HG02852 (cell line): ENCODE measurements around the gene CDC42EP3.

Source experiments
- ATAC-seq: cut with Tn5 transposase; IDR thresholded peaks from one replicate; pipeline ENCODE4 v1.9.1; 2021; ENCODE audit warnings: mild to moderate bottlenecking, moderate library complexity; ENCODE audit not compliant: unreplicated experiment

The CDC42EP3 gene

GRCh38 chr2:37637190-37637860 is 34.1 kb downstream of the CDC42EP3 start:
- ATAC-seq, result no peak

DNA sequence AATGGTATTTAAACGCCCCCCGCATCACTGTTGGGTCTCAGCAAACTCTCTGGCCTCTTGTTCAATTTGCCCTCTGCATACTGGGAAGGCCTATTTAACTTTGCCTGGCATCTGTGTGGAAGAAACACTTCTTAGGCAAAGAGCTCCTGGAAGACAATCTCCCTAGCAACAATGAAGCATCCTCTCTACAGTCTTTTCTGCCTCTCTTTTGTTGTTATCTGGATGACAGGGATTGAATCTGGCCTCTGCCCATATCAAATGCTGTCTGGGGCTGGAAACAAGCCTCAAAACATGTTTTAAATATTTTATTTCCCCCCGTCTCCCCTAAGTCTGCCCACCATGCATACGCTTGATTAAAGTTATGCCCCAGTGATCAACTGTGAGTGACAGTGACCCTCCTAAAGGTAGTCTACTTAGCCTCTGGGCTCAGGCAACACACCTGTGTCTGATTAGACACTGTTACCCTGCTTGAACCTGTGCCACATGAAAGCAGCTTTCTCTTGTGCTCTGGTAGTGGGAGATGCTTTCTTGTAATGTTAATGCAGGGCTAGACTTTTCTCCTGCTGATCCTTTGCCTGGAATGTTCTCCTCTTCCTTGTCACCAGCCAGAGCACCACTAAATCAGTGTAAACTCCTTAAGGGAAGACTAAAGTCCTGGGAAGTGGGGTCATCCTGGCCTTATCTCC is 34.9 kb downstream of the CDC42EP3 start:
- ATAC-seq, result no peak

DNA sequence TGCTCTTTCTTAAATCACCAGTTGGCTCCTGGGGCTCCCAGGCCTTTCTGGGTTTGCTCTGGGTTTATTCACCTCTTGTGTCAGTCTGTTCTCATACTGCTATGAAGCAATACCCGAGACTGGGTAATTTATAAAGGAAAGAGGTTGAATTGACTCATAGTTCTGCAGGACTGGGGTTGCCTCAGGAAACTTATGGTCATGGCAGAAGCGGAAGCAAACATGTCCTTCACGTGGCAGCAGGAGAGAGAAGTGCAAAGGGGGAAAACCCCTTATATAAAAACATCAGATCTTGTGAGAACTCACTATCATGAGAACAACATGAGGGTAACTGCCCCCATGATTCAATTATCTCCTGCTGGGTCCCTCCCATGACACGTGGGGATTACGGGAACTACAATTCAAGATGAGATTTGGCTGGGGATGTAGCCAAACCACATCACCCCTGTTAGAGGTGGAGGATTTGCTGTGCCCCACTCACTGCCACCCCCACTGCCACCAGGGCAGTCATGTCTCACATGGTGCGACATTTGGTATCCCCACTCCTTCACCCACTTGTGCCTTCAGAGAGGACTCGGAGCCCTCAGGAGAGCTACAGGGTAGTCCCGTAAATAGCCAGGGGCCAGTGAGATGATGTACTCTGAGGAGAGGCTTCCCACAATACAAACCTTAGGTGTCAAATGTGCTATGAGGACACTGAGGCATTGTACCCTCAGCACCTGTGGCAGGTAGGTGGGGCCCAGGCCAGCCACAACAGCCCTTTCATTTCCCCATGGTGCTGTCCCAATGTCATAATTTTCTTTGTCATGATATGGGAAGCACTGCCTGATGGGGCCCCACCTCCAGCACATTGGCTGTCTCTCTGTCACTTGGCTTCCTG is 35.7 kb downstream of the CDC42EP3 start:
- peak; percentile 80 for ATAC-seq

GRCh38 chr2:37634914-37635503 is 36.4 kb downstream of the CDC42EP3 start:
- ATAC-seq, result peak; percentile 1

DNA sequence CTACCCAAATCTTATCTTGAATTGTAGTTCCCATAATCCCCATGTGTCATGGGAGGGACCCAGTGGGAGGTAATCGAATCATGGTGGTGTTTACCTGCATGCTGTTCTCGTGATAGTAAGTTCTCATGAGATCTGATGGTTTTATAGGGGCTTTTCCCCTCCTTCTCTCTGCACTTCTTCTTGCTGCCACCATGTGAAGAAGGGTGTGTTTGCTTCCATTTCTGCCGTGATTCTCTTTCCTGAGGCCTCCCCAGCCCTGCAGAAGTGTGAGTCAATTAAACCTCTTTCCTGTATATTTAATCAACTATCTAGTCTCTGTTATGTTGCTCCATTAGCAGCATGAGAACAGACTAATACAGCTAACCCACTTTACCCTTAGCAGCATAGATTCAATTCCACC is 37.6 kb downstream of the CDC42EP3 start:
- ATAC-seq, result no peak

DNA sequence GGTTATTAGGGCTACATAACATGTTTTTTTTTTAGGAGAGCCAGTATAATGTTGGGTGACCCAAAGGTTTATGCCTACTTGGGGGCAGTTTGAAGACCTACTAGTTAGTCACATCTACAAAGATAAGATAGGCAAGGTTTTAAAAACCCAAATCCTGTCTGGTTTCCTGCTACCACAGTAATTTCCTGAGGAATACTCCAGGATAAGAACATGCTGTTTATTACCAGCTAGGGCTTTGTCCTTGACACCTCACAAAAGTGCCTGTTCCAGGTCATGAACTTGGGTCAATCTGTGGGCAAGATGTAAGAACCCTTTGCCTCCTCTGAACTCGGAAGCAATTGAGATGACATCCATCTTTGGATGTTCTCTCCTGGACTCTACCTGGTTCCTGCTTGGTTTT is 38.2 kb downstream of the CDC42EP3 start:
- no peak for ATAC-seq

DNA sequence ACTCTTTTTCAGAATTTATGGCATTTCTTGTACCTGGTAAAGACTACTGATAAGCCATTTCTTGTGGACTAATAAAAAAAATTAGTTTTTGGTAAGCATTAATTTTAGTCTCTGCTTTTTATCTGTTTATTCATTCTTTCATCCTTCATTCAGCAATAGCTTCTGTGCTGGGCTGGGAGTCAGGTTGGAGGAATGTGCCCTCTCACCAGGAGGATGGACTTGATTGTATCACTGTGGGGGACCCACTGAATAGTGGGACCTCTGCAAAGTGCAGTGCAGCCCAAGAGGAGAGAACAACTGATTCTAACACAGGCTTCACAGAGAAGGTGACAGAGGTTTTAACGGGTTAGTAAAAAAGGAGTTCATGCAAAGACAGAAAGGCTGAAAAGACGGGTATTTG is 39.1 kb downstream of the CDC42EP3 start:
- no peak for ATAC-seq

- ATAC-seq, result no peak
These were observed 39.7 kb downstream of the CDC42EP3 start for GRCh38 chr2:37631698-37632097.

GRCh38 chr2:37631292-37631691 is 40.1 kb downstream of the CDC42EP3 start:
- ATAC-seq, result no peak

GRCh38 chr2:37630776-37631175 is 40.7 kb downstream of the CDC42EP3 start:
- ATAC-seq, result no peak

DNA sequence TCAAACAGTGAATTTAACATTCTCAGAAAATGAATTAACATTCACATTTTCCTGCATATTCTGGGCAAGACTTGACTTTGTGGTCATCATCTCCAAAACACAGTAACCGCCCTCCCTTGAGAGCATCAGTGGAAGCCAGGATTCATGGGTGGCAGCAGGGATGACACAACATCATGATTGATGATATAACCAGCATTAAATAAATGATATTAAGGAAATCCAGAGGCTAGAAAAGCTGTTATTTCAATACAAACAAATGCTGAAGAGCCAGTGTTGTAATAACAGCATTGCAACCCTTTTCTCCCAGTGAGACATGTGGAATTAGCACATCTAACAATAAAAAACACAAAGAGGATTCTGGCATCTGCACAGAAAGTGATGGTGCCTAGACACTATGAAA is 41.1 kb downstream of the CDC42EP3 start:
- no peak for ATAC-seq

- no peak for ATAC-seq
These were observed 41.9 kb downstream of the CDC42EP3 start for GRCh38 chr2:37629529-37629928.

GRCh38 chr2:37627710-37628109 is 43.7 kb downstream of the CDC42EP3 start:
- no peak for ATAC-seq

DNA sequence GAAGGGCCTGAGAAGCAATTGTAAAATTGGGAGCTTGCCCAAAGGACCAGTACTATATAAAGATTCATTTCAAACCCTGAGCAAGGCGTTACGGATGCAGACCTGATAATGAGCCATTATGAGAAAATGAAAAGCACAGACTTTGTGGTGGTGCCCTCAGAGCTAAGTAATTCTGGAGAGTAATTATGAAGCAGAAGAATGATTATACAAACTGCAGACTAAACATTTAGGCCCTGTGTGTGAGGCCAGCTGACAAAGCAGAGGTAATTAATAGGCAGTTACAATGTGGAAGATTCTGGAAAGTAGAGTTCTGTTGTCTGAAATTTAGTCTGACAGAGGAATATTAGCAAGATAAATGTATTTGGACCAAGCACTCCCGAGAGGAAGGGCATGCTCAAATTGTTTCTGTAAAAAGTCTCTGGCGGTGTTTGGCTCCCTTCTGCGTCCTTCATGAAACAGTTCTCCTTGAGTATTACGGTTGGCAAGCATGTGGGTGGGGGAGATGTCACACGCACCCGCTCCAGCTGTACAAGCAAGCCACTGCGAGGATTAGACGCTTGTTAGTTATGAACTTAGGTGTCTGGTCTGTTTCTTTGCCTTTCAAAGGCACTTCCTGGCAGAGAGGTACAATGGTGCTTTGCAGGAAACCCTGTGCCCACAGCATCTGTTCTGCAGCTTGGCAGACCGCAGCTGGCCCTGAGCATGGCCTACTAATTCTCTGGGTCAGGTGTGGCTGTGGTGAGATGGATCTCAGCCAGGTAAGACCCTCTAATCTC is 45.5 kb downstream of the CDC42EP3 start:
- ATAC-seq, result no peak

DNA sequence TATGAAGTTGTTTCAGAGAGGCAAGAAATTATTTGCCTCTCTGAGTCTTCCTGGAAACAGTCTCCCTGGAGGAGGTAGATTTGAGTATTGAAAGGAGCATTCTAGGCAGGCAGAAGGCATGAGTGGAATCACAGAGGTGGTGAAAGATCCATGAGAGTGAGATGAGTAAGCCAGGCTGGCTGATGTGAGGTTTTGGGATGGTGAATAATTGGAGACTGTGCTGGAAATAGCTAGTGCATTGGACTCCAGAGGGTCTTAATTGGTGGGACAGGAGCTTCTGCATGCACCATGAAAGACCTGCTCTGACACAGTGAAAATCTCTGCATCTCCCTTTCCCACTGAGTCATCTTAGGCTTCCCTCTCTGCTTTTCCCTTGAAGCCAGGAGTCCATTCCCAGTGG is 46.3 kb downstream of the CDC42EP3 start:
- ATAC-seq, result no peak

GRCh38 chr2:37623971-37624900 is 47.2 kb downstream of the CDC42EP3 start:
- peak; percentile 92 for ATAC-seq

DNA sequence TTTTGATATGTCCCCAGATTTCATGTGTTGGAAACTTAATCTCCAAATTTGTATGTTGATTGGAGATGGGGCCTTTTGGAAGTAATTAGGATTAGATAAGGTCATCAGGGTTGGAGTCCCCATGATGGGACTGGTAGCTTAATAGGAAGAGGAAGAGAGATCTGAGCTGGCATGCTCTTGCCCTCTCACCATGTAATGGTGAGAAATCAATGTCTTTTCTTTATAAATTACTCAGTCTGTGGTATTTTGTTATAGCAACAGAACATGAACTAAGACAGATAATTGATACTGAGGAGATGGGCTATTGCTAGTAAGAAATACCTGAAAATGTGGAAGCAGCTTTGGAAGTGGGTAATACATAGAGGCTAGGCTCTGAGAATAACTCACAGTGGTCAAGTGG is 48.0 kb downstream of the CDC42EP3 start:
- ATAC-seq, result no peak

DNA sequence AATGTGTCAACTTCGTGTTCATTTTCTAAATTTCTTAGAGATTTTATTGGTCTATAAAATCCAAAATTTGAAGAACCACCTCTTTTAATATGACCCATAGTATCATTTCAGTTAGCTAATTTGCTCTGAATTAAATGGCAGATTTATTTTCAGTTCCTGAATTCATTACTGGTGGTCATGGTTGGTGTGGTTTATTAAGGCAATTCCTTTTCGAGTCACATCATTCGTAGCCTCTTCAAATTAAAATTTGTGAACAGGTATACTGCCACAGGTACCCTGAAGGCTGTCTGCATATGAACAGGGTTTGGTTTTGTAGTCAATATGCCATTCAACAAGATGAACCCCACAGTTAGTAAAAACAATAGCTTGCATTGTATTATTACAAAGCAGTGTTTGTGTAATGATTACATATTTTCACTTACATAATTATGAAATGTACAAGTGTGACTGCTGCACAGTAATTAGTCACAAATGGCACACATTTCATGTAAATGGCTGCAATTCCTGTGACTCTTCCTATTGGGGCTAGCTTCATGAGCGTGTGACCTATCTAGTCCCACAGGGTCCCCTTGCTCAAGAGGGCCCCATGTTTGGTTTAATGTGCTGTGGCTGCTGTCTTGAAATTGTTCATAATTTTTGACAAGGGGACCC is 48.9 kb downstream of the CDC42EP3 start:
- ATAC-seq, result no peak

DNA sequence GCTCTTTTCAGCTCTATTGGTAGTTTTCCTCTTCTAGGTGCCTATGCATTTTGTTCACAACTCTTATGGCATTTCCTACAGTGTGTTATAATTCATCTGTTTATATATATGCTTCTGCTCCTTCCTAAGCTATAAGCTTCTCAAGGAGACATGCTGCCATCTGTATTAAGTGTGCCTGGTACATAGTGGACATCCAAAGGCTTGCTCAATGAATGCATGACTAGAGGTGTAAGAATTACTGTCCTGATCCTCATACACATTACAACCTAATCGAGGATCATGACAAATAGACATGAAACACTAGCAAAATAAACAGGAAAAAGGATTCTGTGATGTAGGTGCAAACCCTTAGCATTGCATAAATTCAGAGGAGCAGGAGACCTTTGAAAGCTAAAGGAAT is 50.2 kb downstream of the CDC42EP3 start:
- no peak for ATAC-seq
